ENCODE data around the gene SUSD6.

DNA sequence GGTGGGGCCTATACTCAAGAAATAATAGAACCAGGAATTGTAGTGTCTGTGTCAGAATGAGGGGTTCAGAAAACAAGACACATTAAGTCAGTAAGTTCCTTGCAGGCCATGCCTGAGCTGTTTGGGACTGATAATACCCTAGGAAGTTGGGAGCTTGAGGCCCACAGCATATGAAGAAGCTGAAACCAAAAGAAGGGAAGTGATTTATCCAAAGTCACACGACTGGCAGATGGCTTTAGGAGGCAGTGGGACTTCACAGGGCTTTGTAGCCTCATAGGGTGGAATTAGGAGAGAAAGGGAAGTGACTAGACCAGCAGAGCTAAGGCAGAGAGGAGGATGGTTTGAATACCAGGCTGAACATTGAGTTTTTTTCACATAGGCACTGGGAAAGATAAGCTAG, 99.0 kb downstream of the SUSD6 start:
- TF ChIP-seq POLR2AphosphoS5 (IDR thresholded peaks at IDR 0.05; ENCODE audit: low read depth, low read length) (no peak), TAF1 (IDR thresholded peaks at IDR 0.05; ENCODE audit: low read depth, low read length) (no peak)

Data from GM12891 (cell line).